GM12878 (cell line): ENCODE data around the gene TNFSF8. TPM values are rescaled to one million over a fixed set of nuclear protein-coding genes. Genes with fewer than 3 reads are reported as not detected.

Experiments
- ATAC-seq: fragments of 200-7000 bp; cut with Tn5 transposase; 3 replicates; pipeline ENCODE4 v1.9.1; 2020; ENCODE audit warnings: mild to moderate bottlenecking, moderate library complexity
- BruUV-seq: library from RNA; stranded (reverse); fragments of 400-500 nt; replicated peaks from 2 replicates; lab custom pipeline; 2021; lab: Mats Ljungman, UMichigan
- CTCF ChIA-PET: fragments of 300-600 bp; sonication (Branson Sonifier 250); formaldehyde crosslinking; extraction: SDS; loops from one replicate; lab custom pipeline; 2021; ENCODE audit warnings: inconsistent platforms; lab: Yijun Ruan, JAX
- POLR2A ChIA-PET: fragments of 350-600 bp; formaldehyde crosslinking; extraction: SDS; loops from one replicate; lab custom pipeline; 2021; ENCODE audit warnings: inconsistent platforms; lab: Charles Lee
- RAD21 ChIA-PET: fragments of 300-600 bp; sonication (Branson Sonifier 250); formaldehyde crosslinking; loops from one replicate; lab custom pipeline; 2023; ENCODE audit warnings: antibody characterized with exemption; ENCODE audit not compliant: unreplicated experiment; lab: Charles Lee
- SMC1A ChIA-PET: fragments of 300-600 bp; sonication (Branson Sonifier 250); formaldehyde crosslinking; loops from one replicate; lab custom pipeline; 2023; ENCODE audit not compliant: unreplicated experiment, uncharacterized antibody; lab: Charles Lee
- DNase-seq: peaks from one replicate; pipeline ENCODE4 v3.0.0-alpha.2; 2011; ENCODE audit warnings: low read depth, low spot score
- FAIRE-seq: peaks from 3 replicates; lab custom pipeline; 2011; peaks lifted over from hg19 to GRCh38; lab: Jason Lieb, UNC
- H2AFZ ChIP-seq: 2 replicates; pipeline ENCODE4 v1.6.0; 2011; ENCODE audit warnings: low read depth, low read length, control low read depth; ENCODE audit not compliant: control insufficient read depth
- H3K27ac ChIP-seq: 2 replicates; pipeline ENCODE4 v1.5.1; 2011; ENCODE audit warnings: control low read depth; ENCODE audit not compliant: control insufficient read depth, insufficient read depth
- H3K27me3 ChIP-seq, 2 experiments: replicated peaks in 1 of 2; 2 replicates each; pipeline versions ENCODE4 v1.6.0 to v1.6.1; 2011; ENCODE audit warnings: low read length in 1 of 2; ENCODE audit not compliant: control insufficient read depth in 2 of 2, insufficient read depth in 2 of 2
- H3K36me3 ChIP-seq, 2 experiments: 2 replicates each; pipeline ENCODE4 v1.5.1; 2011; ENCODE audit warnings: low read length in 1 of 2; ENCODE audit not compliant: control insufficient read depth in 2 of 2, insufficient read depth in 2 of 2
- H3K4me1 ChIP-seq: 2 replicates; pipeline ENCODE4 v1.6.1; 2011; ENCODE audit warnings: mild to moderate bottlenecking, low read length, moderate library complexity, mixed read lengths; ENCODE audit not compliant: control insufficient read depth, insufficient read depth
- H3K4me2 ChIP-seq: 2 replicates; pipeline ENCODE4 v1.6.0; 2011; ENCODE audit warnings: control low read depth; ENCODE audit not compliant: control insufficient read depth, insufficient read depth
- H3K4me3 ChIP-seq: fragments of 200-600 bp; sonication (generic); 2 replicates; pipeline ENCODE4 v1.5.1; 2016
- H3K79me2 ChIP-seq: 2 replicates; pipeline ENCODE4 v1.6.0; 2011; ENCODE audit warnings: low read length; ENCODE audit not compliant: control insufficient read depth, insufficient read depth
- H3K9ac ChIP-seq: 2 replicates; pipeline ENCODE4 v1.8.0; 2011; ENCODE audit warnings: low read length, control low read depth, mixed read lengths; ENCODE audit not compliant: control insufficient read depth, insufficient read depth
- H3K9me3 ChIP-seq: replicated peaks from 3 replicates; pipeline ENCODE4 v1.5.1; 2011; ENCODE audit warnings: mild to moderate bottlenecking, low read length; ENCODE audit not compliant: control insufficient read depth, insufficient read depth
- H4K20me1 ChIP-seq: 2 replicates; pipeline ENCODE4 v1.6.0; 2011; ENCODE audit not compliant: control insufficient read depth, insufficient read depth
- CHD2 ChIP-seq: IDR thresholded peaks from 2 replicates; pipeline ENCODE4 v1.6.1; 2011; ENCODE audit warnings: low read depth, low read length, improper control_type of control experiment, borderline replicate concordance
- HDGF ChIP-seq: fragments of 450-650 bp; IDR thresholded peaks from 2 replicates; pipeline ENCODE4 v1.6.1; 2016; ENCODE audit warnings: antibody characterized with exemption
- IRF4 ChIP-seq: IDR thresholded peaks from 2 replicates; pipeline ENCODE4 v1.6.1; 2011; ENCODE audit warnings: low read depth, low read length
- JUND ChIP-seq: IDR thresholded peaks from 2 replicates; pipeline ENCODE4 v1.6.1; 2012; ENCODE audit warnings: low read depth, mild to moderate bottlenecking, low read length, improper control_type of control experiment, moderate library complexity
- MLLT1 ChIP-seq: fragments of 450-650 bp; IDR thresholded peaks from 2 replicates; pipeline ENCODE4 v1.6.1; 2016; ENCODE audit warnings: mild to moderate bottlenecking
- PKNOX1 ChIP-seq: fragments of 450-650 bp; IDR thresholded peaks from 2 replicates; pipeline ENCODE4 v1.6.1; 2016; ENCODE audit warnings: mild to moderate bottlenecking
- RCOR1 ChIP-seq: conservative IDR thresholded peaks from 2 replicates; pipeline ENCODE4 v1.6.1; 2012; ENCODE audit warnings: low read depth, low read length, improper control_type of control experiment
- SUPT20H ChIP-seq: IDR thresholded peaks from 2 replicates; pipeline ENCODE4 v1.6.1; 2011; ENCODE audit warnings: low read depth, mild to moderate bottlenecking, low read length, moderate library complexity, borderline replicate concordance; ENCODE audit not compliant: control insufficient read depth
- YY1 ChIP-seq: IDR thresholded peaks from 2 replicates; pipeline ENCODE4 v1.6.1; 2011; ENCODE audit warnings: low read depth, mild to moderate bottlenecking, low read length
- ZBTB33 ChIP-seq: fragments of 450-650 bp; IDR thresholded peaks from 2 replicates; pipeline ENCODE4 v1.6.1; 2017; ENCODE audit warnings: mild to moderate bottlenecking
- WGBS: methylation state at CpG from one replicate; pipeline ENCODE4 v1.1.6; 2016; ENCODE audit warnings: low lambda C conversion rate; ENCODE audit not compliant: insufficient replicate concordance, insufficient coverage; ENCODE audit errors: missing lambda C conversion rate; 5-methylcytosine and 5-hydroxymethylcytosine counted together
- in situ Hi-C: fragments of 300-500 bp; cut with MboI; formaldehyde crosslinking; loops from 9 replicates; pipeline ENCODE4 v1.14.3; 2018; ENCODE audit warnings: mixed read lengths
- intact Hi-C: fragments of 100-400 bp; cut with micrococcal nuclease; formaldehyde crosslinking; loops from one replicate; pipeline ENCODE4 v1.14.2; 2022; ENCODE audit not compliant: unreplicated experiment
- polyA plus RNA-seq, 11 experiments: library from polyadenylated mRNA; depleted of rRNA in 4 of 11; unstranded in 6 of 11; stranded (reverse) in 5 of 11; fragments of >200 nt; fragmentation: Nextera tagmentation in 4 of 11; fragmentation: Illumina TruSeq in 1 of 11; extraction: Ambion mirVana in 4 of 11; extraction: Trizol in 1 of 11; gene quantifications; 1 replicate in 1 of 11; 2 replicates in 10 of 11; pipeline versions ENCODE4 v1.2.1 to v1.2.3, GENCODE V29; 2011 to 2016; ENCODE audit warnings: inconsistent platforms in 2 of 11, missing spikeins in 2 of 11, low read depth in 1 of 11
- total RNA-seq, 4 experiments: library from RNA; depleted of rRNA in 3 of 4; stranded (reverse); fragments of >200 nt in 3 of 4; fragmentation: Illumina TruSeq in 1 of 4; extraction: Trizol in 1 of 4; gene quantifications; 2 replicates each; pipeline versions ENCODE4 v1.2.1 to v1.2.3, GENCODE V29; 2013 to 2021

Gene TNFSF8
- total and polyA plus RNA-seq, 10 of the 15 experiments (the other 5 are each of a cell fraction or from before 2014, with no cell fraction given) = 0.10 to 0.29 (median 0.15) TPM; not detected in 7

GRCh38 chr9:114935119-114935518, 4.7 kb upstream of the TNFSF8 start:
- FAIRE-seq = no peak
- no peak for ATAC-seq
- Histone ChIP-seq H4K20me1 (no peaks in the 10 kb centered on the region; the same call in 1 of the 2 replicates), H3K4me2 (no peak overlapping the region), H3K9me3 (no peaks in the 10 kb centered on the region), H2AFZ (no peak overlapping the region), H3K27ac (no peak overlapping the region), H3K4me1 (peaks cover 3% of the 10 kb centered on the region; the same call in 1 of the 2 replicates), H3K27me3 (peaks cover 6 to 13% of the 10 kb centered on the region in 2 experiments), H3K9ac (no peak overlapping the region), H3K36me3 (no peaks in the 10 kb centered on the region), H3K4me3 (no peak overlapping the region), H3K79me2 (no peaks in the 10 kb centered on the region)
- CTCF ChIA-PET = interaction anchor here (0.9 kb wide), 1 partner anchor 14 kb away, joined by 3 read pairs; no protein-coding TSS in a partner anchor
- intact Hi-C loops = no loop called here
- RAD21 ChIA-PET = no interaction called here
- no peak for DNase-seq
- 25% methylated on average over 3 of the region's 3 CpGs for WGBS
- no TSS peak for BruUV-seq
- TF ChIP-seq HDGF = no peak
- no peak for TF ChIP-seq MLLT1
- POLR2A ChIA-PET = no interaction called here
- in situ Hi-C loops = no loop called here
- SMC1A ChIA-PET = no interaction called here

GRCh38 chr9:114932502-114932901, 2.1 kb upstream of the TNFSF8 start:
- H2AFZ ChIP-seq = no peak overlapping the region
- no peak for ATAC-seq
- no peak for TF ChIP-seq PKNOX1
- TF ChIP-seq ZBTB33 = no peak
- no peak for TF ChIP-seq CHD2
- no peak for TF ChIP-seq SUPT20H
- TF ChIP-seq RCOR1 = no peak
- no peak for TF ChIP-seq YY1
- no peak for TF ChIP-seq IRF4
- no peak for TF ChIP-seq JUND

More at GRCh38 chr9:114932502-114932901, 2.1 kb upstream of the TNFSF8 start:
- intact Hi-C loops (no loop called here), in situ Hi-C loops (no loop called here)
- POLR2A ChIA-PET = no interaction called here
- DNase-seq (no peak), FAIRE-seq (no peak)
- no peak overlapping the region for H3K27ac ChIP-seq
- H4K20me1 ChIP-seq = no peaks in the 10 kb centered on the region; the same call in 1 of the 2 replicates
- CTCF ChIA-PET = interaction anchor here (1.2 kb wide), 1 partner anchor 15 kb away, joined by 3 read pairs; no protein-coding TSS in a partner anchor
- H3K9ac ChIP-seq = no peak overlapping the region
- H3K79me2 ChIP-seq = no peaks in the 10 kb centered on the region
- WGBS = 24% methylated on average over 3 of the region's 3 CpGs
- H3K4me3 ChIP-seq = no peak overlapping the region
- no peaks in the 10 kb centered on the region for H3K36me3 ChIP-seq
- SMC1A ChIA-PET = no interaction called here
- peaks cover 5% of the 10 kb centered on the region; the same call in 1 of the 2 replicates for H3K4me1 ChIP-seq
- no TSS peak for BruUV-seq
- peaks cover 6 to 20% of the 10 kb centered on the region in 2 experiments for H3K27me3 ChIP-seq
- H3K4me2 ChIP-seq = no peak overlapping the region
- no peaks in the 10 kb centered on the region for H3K9me3 ChIP-seq
- RAD21 ChIA-PET = no interaction called here
